Tibial artery (tissue), 4 donors: Measurements from ENCODE around the gene COQ2.
A peak's percentile ranks its signal among the peaks of the same experiment; 100 is the strongest.

Source experiments
- DNase-seq, 2 donors: peaks; one replicate each; pipeline ENCODE4 v3.0.0-alpha.2; 2019
- H3K27ac ChIP-seq, 2 donors: fragments of 200-600 bp; sonication (generic) in 1 of 2; 1 replicate in 1 of 2; 2 replicates in 1 of 2; pipeline ENCODE4 v1.5.1; 2018 to 2019; ENCODE audit warnings: mild to moderate bottlenecking in 1 of 2
- H3K27me3 ChIP-seq, 2 donors: fragments of 200-600 bp; sonication (generic) in 1 of 2; one replicate each; pipeline versions ENCODE4 v1.5.1 to v1.6.0; 2016 to 2019
- H3K36me3 ChIP-seq, 3 donors: fragments of 200-600 bp; sonication (generic) in 2 of 3; one replicate each; pipeline ENCODE4 v1.5.1; 2016 to 2019; ENCODE audit warnings: mild to moderate bottlenecking in 2 of 3
- H3K4me1 ChIP-seq, 4 donors: fragments of 200-600 bp; sonication (generic) in 2 of 4; 1 replicate in 3 of 4; 2 replicates in 1 of 4; pipeline ENCODE4 v1.5.1; 2016 to 2019
- H3K4me3 ChIP-seq, 2 donors: fragments of 200-600 bp; sonication (generic) in 1 of 2; 1 replicate in 1 of 2; 2 replicates in 1 of 2; pipeline ENCODE4 v1.5.1; 2018 to 2019; ENCODE audit warnings: mild to moderate bottlenecking in 2 of 2
- H3K9me3 ChIP-seq, 3 donors: fragments of 200-600 bp; sonication (generic) in 1 of 3; one replicate each; pipeline ENCODE4 v1.5.1; 2016 to 2019
- CTCF ChIP-seq, 2 experiments: fragments of 200-600 bp in 1 of 2; fragments of 450-650 bp in 1 of 2; IDR thresholded peaks; one replicate each; pipeline ENCODE4 v1.5.1; 2017 to 2019; ENCODE audit warnings: antibody characterized with exemption in 2 of 2, mild to moderate bottlenecking in 1 of 2, moderate library complexity in 1 of 2
- intact Hi-C: fragments of 100-400 bp; cut with DNase I; formaldehyde crosslinking; loops from one replicate; pipeline ENCODE4 v1.15.0; 2023; ENCODE audit warnings: low total_unique reads

The COQ2 gene

GRCh38 chr4:83323136-83323535 lies 38.5 kb upstream of the COQ2 start:
- TF ChIP-seq CTCF (IDR thresholded peaks at IDR 0.05), result no peak
- H3K36me3 ChIP-seq, result no peaks in the 10 kb centered on the region
- H3K27ac ChIP-seq, result no peak overlapping the region
- intact Hi-C loops, result no loop called here
- H3K4me1 ChIP-seq, result no peaks in the 10 kb centered on the region
- no peak for DNase-seq
- H3K27me3 ChIP-seq, result no peaks in the 10 kb centered on the region
- no peak overlapping the region for H3K4me3 ChIP-seq
- H3K9me3 ChIP-seq, result no peaks in the 10 kb centered on the region

- Histone ChIP-seq H3K9me3 (no peaks in the 10 kb centered on the region), H3K36me3 (no peaks in the 10 kb centered on the region), H3K27me3 (no peaks in the 10 kb centered on the region), H3K4me1 (no peaks in the 10 kb centered on the region), H3K4me3 (no peak overlapping the region), H3K27ac (no peak overlapping the region)
- TF ChIP-seq CTCF (IDR thresholded peaks at IDR 0.05), result no peak
- intact Hi-C loops, result no loop called here
- peak; percentile 74 to 81 for DNase-seq
Observed at GRCh38 chr4:83320548-83320947, 36.0 kb upstream of the COQ2 start.

- Histone ChIP-seq H3K27ac (no peak overlapping the region), H3K4me3 (no peak overlapping the region), H3K4me1 (no peaks in the 10 kb centered on the region), H3K27me3 (no peaks in the 10 kb centered on the region), H3K9me3 (no peaks in the 10 kb centered on the region), H3K36me3 (no peaks in the 10 kb centered on the region)
- intact Hi-C loops, result no loop called here
- TF ChIP-seq CTCF (IDR thresholded peaks at IDR 0.05), result no peak
- DNase-seq, result no peak
Observed at GRCh38 chr4:83318666-83319065, 34.1 kb upstream of the COQ2 start.

GRCh38 chr4:83317671-83318070 lies 33.1 kb upstream of the COQ2 start:
- no peak for TF ChIP-seq CTCF (IDR thresholded peaks at IDR 0.05)
- Histone ChIP-seq H3K27ac (no peak overlapping the region), H3K4me1 (no peaks in the 10 kb centered on the region), H3K27me3 (no peaks in the 10 kb centered on the region), H3K36me3 (no peaks in the 10 kb centered on the region), H3K9me3 (no peaks in the 10 kb centered on the region), H3K4me3 (no peak overlapping the region)
- intact Hi-C loops, result no loop called here
- no peak for DNase-seq

- no peaks in the 10 kb centered on the region for H3K27me3 ChIP-seq
- no peak for TF ChIP-seq CTCF (IDR thresholded peaks at IDR 0.05)
- no peaks in the 10 kb centered on the region for H3K9me3 ChIP-seq
- DNase-seq, result no peak
- no peaks in the 10 kb centered on the region for H3K36me3 ChIP-seq
- no peaks in the 10 kb centered on the region for H3K4me1 ChIP-seq
- intact Hi-C loops, result no loop called here
- H3K4me3 ChIP-seq, result no peak overlapping the region
- H3K27ac ChIP-seq, result no peak overlapping the region
Observed at GRCh38 chr4:83316459-83317165, 32.0 kb upstream of the COQ2 start.
